ENCODE data around the gene NSF.

NSF gene

DNA sequence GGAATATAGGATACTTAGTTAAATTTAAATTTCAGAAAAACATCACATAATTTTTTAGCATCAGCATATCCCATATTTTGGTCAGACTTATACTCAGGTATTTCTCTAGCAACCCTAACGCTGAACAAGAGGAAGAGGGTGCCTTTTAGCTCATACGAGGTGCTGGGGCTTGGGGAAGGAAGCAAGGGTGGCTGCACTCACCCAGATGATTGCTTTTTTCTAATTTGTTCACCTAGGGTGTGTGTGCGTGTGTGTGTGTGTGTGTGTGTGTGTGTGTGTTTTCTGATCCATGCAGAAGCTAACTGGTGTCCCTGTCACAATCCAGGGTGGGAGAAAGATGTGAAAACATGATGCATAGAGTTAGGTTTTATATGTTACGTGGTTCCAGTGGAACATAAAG is 146.9 kb downstream of the NSF start (continued):
- TF ChIP-seq, protein P1, sequence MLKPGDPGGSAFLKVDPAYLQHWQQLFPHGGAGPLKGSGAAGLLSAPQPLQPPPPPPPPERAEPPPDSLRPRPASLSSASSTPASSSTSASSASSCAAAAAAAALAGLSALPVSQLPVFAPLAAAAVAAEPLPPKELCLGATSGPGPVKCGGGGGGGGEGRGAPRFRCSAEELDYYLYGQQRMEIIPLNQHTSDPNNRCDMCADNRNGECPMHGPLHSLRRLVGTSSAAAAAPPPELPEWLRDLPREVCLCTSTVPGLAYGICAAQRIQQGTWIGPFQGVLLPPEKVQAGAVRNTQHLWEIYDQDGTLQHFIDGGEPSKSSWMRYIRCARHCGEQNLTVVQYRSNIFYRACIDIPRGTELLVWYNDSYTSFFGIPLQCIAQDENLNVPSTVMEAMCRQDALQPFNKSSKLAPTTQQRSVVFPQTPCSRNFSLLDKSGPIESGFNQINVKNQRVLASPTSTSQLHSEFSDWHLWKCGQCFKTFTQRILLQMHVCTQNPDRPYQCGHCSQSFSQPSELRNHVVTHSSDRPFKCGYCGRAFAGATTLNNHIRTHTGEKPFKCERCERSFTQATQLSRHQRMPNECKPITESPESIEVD (tag by site-specific recombination; IDR thresholded peaks at IDR 0.05) = no peak

DNA sequence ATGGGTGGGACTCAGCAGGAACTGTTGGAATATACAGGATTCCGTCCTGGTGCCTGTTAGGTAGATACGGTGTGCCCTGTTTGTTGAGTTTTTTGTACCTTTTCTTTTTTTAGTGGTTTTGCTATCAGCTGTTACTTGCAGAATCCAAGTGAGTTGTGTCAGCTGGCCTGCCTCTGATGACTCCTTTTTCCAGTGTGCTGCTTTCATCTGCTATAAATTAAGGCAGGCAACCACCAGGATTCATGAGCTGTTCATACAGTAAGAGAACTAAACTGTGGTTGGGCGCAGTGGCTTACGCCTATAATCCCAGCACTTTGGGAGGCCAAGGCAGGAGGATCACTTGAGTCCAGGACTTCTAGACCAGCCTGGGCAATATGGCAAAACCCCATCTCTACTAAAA is 148.1 kb downstream of the NSF start:
- Histone ChIP-seq H3K4me1 (ENCODE audit: control insufficient read depth, insufficient read depth, low read length) (peaks cover 5% of the 10 kb centered on the region), H3K36me3 (ENCODE audit: control insufficient read depth in 2 of 2, insufficient read depth in 1 of 2, low read length in 2 of 2) (no peaks in the 10 kb centered on the region), H3K27ac (ENCODE audit: extremely low read depth, low read depth, low read length) (no peak overlapping the region), H3K4me3 (ENCODE audit: low read depth, low read length) (no peak overlapping the region), H3K9me3 (ENCODE audit: control insufficient read depth, insufficient read depth, low read depth, low read length) (no peaks in the 10 kb centered on the region)
- TF ChIP-seq, protein P2, sequence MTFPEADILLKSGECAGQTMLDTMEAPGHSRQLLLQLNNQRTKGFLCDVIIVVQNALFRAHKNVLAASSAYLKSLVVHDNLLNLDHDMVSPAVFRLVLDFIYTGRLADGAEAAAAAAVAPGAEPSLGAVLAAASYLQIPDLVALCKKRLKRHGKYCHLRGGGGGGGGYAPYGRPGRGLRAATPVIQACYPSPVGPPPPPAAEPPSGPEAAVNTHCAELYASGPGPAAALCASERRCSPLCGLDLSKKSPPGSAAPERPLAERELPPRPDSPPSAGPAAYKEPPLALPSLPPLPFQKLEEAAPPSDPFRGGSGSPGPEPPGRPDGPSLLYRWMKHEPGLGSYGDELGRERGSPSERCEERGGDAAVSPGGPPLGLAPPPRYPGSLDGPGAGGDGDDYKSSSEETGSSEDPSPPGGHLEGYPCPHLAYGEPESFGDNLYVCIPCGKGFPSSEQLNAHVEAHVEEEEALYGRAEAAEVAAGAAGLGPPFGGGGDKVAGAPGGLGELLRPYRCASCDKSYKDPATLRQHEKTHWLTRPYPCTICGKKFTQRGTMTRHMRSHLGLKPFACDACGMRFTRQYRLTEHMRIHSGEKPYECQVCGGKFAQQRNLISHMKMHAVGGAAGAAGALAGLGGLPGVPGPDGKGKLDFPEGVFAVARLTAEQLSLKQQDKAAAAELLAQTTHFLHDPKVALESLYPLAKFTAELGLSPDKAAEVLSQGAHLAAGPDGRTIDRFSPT (tag by site-specific recombination; IDR thresholded peaks at IDR 0.05) = no peak
- no peak for TF ChIP-seq ZNF48 (tag by site-specific recombination; IDR thresholded peaks at IDR 0.05)
- no peak for TF ChIP-seq ZNF248 (tag by site-specific recombination; IDR thresholded peaks at IDR 0.05)
- TF ChIP-seq ZNF558 (tag by site-specific recombination; IDR thresholded peaks at IDR 0.05) = no peak
- no peak for TF ChIP-seq ZNF433 (tag by site-specific recombination; IDR thresholded peaks at IDR 0.05; ENCODE audit: low read depth)
- TF ChIP-seq, protein P3, sequence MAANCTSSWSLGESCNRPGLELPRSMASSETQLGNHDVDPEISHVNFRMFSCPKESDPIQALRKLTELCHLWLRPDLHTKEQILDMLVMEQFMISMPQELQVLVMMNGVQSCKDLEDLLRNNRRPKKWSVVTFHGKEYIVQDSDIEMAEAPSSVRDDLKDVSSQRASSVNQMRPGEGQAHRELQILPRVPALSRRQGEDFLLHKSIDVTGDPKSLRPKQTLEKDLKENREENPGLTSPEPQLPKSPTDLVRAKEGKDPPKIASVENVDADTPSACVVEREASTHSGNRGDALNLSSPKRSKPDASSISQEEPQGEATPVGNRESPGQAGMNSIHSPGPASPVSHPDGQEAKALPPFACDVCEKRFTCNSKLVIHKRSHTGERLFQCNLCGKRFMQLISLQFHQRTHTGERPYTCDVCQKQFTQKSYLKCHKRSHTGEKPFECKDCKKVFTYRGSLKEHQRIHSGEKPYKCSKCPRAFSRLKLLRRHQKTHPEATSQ (tag by site-specific recombination; IDR thresholded peaks at IDR 0.05) = no peak
- no peak for TF ChIP-seq KLF10 (tag by site-specific recombination; IDR thresholded peaks at IDR 0.05)
- no peak for TF ChIP-seq ZNF626 (tag by site-specific recombination; IDR thresholded peaks at IDR 0.05)
- TF ChIP-seq, protein P4, sequence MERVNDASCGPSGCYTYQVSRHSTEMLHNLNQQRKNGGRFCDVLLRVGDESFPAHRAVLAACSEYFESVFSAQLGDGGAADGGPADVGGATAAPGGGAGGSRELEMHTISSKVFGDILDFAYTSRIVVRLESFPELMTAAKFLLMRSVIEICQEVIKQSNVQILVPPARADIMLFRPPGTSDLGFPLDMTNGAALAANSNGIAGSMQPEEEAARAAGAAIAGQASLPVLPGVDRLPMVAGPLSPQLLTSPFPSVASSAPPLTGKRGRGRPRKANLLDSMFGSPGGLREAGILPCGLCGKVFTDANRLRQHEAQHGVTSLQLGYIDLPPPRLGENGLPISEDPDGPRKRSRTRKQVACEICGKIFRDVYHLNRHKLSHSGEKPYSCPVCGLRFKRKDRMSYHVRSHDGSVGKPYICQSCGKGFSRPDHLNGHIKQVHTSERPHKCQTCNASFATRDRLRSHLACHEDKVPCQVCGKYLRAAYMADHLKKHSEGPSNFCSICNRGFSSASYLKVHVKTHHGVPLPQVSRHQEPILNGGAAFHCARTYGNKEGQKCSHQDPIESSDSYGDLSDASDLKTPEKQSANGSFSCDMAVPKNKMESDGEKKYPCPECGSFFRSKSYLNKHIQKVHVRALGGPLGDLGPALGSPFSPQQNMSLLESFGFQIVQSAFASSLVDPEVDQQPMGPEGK (tag by site-specific recombination; IDR thresholded peaks at IDR 0.05) = no peak
- TF ChIP-seq ZNF121 (tag by site-specific recombination; IDR thresholded peaks at IDR 0.05) = no peak
- no peak for TF ChIP-seq WT1 (tag by site-specific recombination; IDR thresholded peaks at IDR 0.05)
- TF ChIP-seq, protein P5, sequence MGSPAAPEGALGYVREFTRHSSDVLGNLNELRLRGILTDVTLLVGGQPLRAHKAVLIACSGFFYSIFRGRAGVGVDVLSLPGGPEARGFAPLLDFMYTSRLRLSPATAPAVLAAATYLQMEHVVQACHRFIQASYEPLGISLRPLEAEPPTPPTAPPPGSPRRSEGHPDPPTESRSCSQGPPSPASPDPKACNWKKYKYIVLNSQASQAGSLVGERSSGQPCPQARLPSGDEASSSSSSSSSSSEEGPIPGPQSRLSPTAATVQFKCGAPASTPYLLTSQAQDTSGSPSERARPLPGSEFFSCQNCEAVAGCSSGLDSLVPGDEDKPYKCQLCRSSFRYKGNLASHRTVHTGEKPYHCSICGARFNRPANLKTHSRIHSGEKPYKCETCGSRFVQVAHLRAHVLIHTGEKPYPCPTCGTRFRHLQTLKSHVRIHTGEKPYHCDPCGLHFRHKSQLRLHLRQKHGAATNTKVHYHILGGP (tag by site-specific recombination; IDR thresholded peaks at IDR 0.05) = no peak
- TF ChIP-seq MZF1 (tag by site-specific recombination; IDR thresholded peaks at IDR 0.05; ENCODE audit: borderline replicate concordance) = no peak
- no peak for TF ChIP-seq ZNF530 (tag by site-specific recombination; IDR thresholded peaks at IDR 0.05; ENCODE audit: low read depth)
- ChIA-PET CTCF (no interaction called here), POLR2A (no interaction called here)

DNA sequence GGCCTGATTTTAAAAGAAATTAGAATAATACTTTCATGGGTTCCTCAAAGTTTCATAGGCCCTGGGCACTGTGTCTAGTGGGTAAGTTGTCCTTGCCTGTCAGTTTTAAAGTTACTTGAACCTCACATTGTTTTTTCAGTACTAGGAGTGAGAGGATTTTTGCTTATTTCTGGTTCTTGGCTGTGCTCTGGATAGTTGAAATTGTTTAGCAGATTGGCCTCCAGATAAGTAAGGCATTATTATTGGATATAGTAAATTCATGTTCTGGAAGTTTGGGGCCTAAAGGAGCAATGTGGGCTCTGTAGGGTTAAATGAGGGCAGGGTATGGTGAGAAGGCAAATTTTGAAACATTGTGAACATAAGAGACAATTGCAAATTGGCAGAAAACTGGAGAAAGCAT is 149.5 kb downstream of the NSF start:
- ChIA-PET POLR2A (no interaction called here), CTCF (interaction anchor here (0.6 kb wide), 1 partner anchor 1715 kb away, joined by 3 read pairs; no protein-coding TSS in a partner anchor)
- Histone ChIP-seq H3K4me3 (ENCODE audit: low read depth, low read length) (no peak overlapping the region), H3K4me1 (ENCODE audit: control insufficient read depth, insufficient read depth, low read length) (peaks cover 5% of the 10 kb centered on the region), H3K9me3 (ENCODE audit: control insufficient read depth, insufficient read depth, low read depth, low read length) (no peaks in the 10 kb centered on the region), H3K36me3 (ENCODE audit: control insufficient read depth in 2 of 2, insufficient read depth in 1 of 2, low read length in 2 of 2) (no peaks in the 10 kb centered on the region), H3K27ac (ENCODE audit: extremely low read depth, low read depth, low read length) (no peak overlapping the region)
- TF ChIP-seq, protein P6, sequence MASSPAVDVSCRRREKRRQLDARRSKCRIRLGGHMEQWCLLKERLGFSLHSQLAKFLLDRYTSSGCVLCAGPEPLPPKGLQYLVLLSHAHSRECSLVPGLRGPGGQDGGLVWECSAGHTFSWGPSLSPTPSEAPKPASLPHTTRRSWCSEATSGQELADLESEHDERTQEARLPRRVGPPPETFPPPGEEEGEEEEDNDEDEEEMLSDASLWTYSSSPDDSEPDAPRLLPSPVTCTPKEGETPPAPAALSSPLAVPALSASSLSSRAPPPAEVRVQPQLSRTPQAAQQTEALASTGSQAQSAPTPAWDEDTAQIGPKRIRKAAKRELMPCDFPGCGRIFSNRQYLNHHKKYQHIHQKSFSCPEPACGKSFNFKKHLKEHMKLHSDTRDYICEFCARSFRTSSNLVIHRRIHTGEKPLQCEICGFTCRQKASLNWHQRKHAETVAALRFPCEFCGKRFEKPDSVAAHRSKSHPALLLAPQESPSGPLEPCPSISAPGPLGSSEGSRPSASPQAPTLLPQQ (tag by site-specific recombination; IDR thresholded peaks at IDR 0.05) = no peak
- TF ChIP-seq ZNF629 (tag by site-specific recombination; IDR thresholded peaks at IDR 0.05) (no peak), ZNF544 (tag by site-specific recombination; IDR thresholded peaks at IDR 0.05) (no peak)
- TF ChIP-seq, protein P7, sequence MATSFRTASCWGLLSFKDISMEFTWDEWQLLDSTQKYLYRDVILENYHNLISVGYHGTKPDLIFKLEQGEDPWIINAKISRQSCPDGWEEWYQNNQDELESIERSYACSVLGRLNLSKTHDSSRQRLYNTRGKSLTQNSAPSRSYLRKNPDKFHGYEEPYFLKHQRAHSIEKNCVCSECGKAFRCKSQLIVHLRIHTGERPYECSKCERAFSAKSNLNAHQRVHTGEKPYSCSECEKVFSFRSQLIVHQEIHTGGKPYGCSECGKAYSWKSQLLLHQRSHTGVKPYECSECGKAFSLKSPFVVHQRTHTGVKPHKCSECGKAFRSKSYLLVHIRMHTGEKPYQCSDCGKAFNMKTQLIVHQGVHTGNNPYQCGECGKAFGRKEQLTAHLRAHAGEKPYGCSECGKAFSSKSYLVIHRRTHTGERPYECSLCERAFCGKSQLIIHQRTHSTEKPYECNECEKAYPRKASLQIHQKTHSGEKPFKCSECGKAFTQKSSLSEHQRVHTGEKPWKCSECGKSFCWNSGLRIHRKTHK (tag by site-specific recombination; IDR thresholded peaks at IDR 0.05) = no peak
- TF ChIP-seq, protein P8, sequence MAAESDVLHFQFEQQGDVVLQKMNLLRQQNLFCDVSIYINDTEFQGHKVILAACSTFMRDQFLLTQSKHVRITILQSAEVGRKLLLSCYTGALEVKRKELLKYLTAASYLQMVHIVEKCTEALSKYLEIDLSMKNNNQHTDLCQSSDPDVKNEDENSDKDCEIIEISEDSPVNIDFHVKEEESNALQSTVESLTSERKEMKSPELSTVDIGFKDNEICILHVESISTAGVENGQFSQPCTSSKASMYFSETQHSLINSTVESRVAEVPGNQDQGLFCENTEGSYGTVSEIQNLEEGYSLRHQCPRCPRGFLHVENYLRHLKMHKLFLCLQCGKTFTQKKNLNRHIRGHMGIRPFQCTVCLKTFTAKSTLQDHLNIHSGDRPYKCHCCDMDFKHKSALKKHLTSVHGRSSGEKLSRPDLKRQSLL (tag by site-specific recombination; IDR thresholded peaks at IDR 0.05) = no peak
